ENCODE data around the gene PDIA5. TPM values are rescaled to one million over a fixed set of nuclear protein-coding genes. Genes with fewer than 3 reads are reported as not detected.

PDIA5 gene
- polyA plus RNA-seq, 1 donor (not counting 4 experiments of a cell fraction or from before 2014, with no cell fraction given) = 29.8 TPM

DNA sequence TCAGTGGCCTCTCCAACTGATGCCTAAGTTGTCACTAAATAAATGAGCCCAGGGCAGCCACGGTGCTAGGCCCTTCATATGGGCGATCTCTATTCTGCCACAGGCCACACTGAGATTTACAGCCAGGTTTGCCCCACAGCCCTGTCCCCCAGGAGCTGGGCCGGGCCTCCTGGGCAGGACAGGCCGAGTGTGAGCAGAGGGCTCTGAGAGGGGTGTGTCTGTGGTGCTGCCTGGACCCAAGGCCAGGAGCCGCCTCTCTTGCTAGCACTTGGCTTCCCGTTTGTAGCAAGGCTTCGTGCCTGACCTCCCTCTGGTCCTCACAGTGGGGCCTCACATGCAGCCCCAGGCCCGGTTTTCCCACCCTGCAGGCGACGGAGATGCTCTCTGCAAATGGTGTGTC lies 67.8 kb downstream of the PDIA5 start:
- H3K27ac ChIP-seq (ENCODE audit: control insufficient read depth, insufficient read depth, low read length) = no peak overlapping the region
- H3K27me3 ChIP-seq (ENCODE audit: control insufficient read depth, extremely low read depth, insufficient read depth, low read length) = no peaks in the 10 kb centered on the region
- no peak for DNase-seq (ENCODE audit: low read depth, low spot score)
- no peaks in the 10 kb centered on the region for H3K9me1 ChIP-seq (ENCODE audit: control insufficient read depth, extremely low read depth, insufficient read depth, low read length)
- H3K36me3 ChIP-seq (ENCODE audit: control insufficient read depth in 2 of 2, extremely low read depth in 1 of 2, insufficient read depth in 2 of 2, low read length in 2 of 2) = peaks cover 23 to 33% of the 10 kb centered on the region in 2 experiments
- H3K9ac ChIP-seq (ENCODE audit: control insufficient read depth, extremely low read depth, insufficient read depth, low read length) = no peak overlapping the region
- no peaks in the 10 kb centered on the region for H3K9me3 ChIP-seq (ENCODE audit: control insufficient read depth, low read depth, low read length)
- H3K4me1 ChIP-seq (ENCODE audit: control insufficient read depth, extremely low read depth, insufficient read depth, low read length) = no peaks in the 10 kb centered on the region
- no peak overlapping the region for H3K4me2 ChIP-seq (ENCODE audit: control insufficient read depth, extremely low read depth, insufficient read depth, low read depth, low read length)
- no peak for FAIRE-seq
- H3K4me3 ChIP-seq (ENCODE audit: control insufficient read depth in 2 of 3, extremely low read depth in 1 of 3, insufficient read depth in 2 of 3, low read depth in 1 of 3, low read length in 3 of 3) = no peak overlapping the region
- H2AFZ ChIP-seq (ENCODE audit: control insufficient read depth, low read length) = no peak overlapping the region
- dilution Hi-C loops (cut with MboI; ENCODE audit: extremely low pct_ligation_motif_present, low sequenced_read_pairs) = no loop called here
- TF ChIP-seq EZH2 (IDR thresholded peaks at IDR 0.05; ENCODE audit: low read length) = no peak
- TF ChIP-seq, protein P1, sequence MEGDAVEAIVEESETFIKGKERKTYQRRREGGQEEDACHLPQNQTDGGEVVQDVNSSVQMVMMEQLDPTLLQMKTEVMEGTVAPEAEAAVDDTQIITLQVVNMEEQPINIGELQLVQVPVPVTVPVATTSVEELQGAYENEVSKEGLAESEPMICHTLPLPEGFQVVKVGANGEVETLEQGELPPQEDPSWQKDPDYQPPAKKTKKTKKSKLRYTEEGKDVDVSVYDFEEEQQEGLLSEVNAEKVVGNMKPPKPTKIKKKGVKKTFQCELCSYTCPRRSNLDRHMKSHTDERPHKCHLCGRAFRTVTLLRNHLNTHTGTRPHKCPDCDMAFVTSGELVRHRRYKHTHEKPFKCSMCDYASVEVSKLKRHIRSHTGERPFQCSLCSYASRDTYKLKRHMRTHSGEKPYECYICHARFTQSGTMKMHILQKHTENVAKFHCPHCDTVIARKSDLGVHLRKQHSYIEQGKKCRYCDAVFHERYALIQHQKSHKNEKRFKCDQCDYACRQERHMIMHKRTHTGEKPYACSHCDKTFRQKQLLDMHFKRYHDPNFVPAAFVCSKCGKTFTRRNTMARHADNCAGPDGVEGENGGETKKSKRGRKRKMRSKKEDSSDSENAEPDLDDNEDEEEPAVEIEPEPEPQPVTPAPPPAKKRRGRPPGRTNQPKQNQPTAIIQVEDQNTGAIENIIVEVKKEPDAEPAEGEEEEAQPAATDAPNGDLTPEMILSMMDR (optimal IDR thresholded peaks at IDR 0.05 in 1 of 3, IDR thresholded peaks at IDR 0.05 in 1 of 3, conservative IDR thresholded peaks at IDR 0.05 in 1 of 3; ENCODE audit: extremely low read depth in 1 of 3, insufficient read depth in 2 of 3, low read length in 3 of 3) = no peak
- no peaks in the 10 kb centered on the region for H4K20me1 ChIP-seq (ENCODE audit: control insufficient read depth, extremely low read depth, insufficient read depth, low read length)
- H3K79me2 ChIP-seq (ENCODE audit: control insufficient read depth, insufficient read depth, low read length) = no peaks in the 10 kb centered on the region

DNA sequence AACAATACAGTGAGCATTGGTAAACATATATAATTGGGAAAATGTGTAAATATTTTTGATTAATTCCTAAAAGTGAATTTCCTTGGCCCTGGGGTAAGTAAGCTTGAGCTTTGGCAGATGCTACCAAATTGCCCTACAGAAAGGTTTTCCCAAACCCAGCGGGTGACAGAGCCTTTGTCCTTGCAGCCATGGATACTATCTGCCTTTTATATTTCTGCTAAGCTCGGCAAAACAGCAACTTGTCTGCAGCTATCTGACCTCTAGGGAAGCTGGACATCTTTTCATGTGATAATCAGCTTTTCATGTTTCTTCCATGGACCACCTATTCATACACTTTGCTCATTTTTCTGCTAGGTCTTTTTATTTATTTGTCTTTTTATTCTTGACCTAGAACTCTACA lies 70.2 kb downstream of the PDIA5 start:
- Histone ChIP-seq H3K79me2 (ENCODE audit: control insufficient read depth, insufficient read depth, low read length) (no peaks in the 10 kb centered on the region), H3K9ac (ENCODE audit: control insufficient read depth, extremely low read depth, insufficient read depth, low read length) (no peak overlapping the region), H3K4me1 (ENCODE audit: control insufficient read depth, extremely low read depth, insufficient read depth, low read length) (no peaks in the 10 kb centered on the region), H3K4me2 (ENCODE audit: control insufficient read depth, extremely low read depth, insufficient read depth, low read depth, low read length) (no peak overlapping the region), H3K4me3 (ENCODE audit: control insufficient read depth in 2 of 3, extremely low read depth in 1 of 3, insufficient read depth in 2 of 3, low read depth in 1 of 3, low read length in 3 of 3) (no peak overlapping the region), H3K36me3 (ENCODE audit: control insufficient read depth in 2 of 2, extremely low read depth in 1 of 2, insufficient read depth in 2 of 2, low read length in 2 of 2) (peaks cover 28 to 37% of the 10 kb centered on the region in 2 experiments), H3K27ac (ENCODE audit: control insufficient read depth, insufficient read depth, low read length) (no peak overlapping the region), H3K27me3 (ENCODE audit: control insufficient read depth, extremely low read depth, insufficient read depth, low read length) (no peaks in the 10 kb centered on the region), H3K9me1 (ENCODE audit: control insufficient read depth, extremely low read depth, insufficient read depth, low read length) (no peaks in the 10 kb centered on the region), H4K20me1 (ENCODE audit: control insufficient read depth, extremely low read depth, insufficient read depth, low read length) (no peaks in the 10 kb centered on the region), H2AFZ (ENCODE audit: control insufficient read depth, low read length) (no peak overlapping the region), H3K9me3 (ENCODE audit: control insufficient read depth, low read depth, low read length) (no peaks in the 10 kb centered on the region)
- dilution Hi-C loops (cut with MboI; ENCODE audit: extremely low pct_ligation_motif_present, low sequenced_read_pairs) = no loop called here
- no peak for FAIRE-seq
- DNase-seq (ENCODE audit: low read depth, low spot score) = no peak
- no peak for TF ChIP-seq EZH2 (IDR thresholded peaks at IDR 0.05; ENCODE audit: low read length)
- TF ChIP-seq, protein P1 (optimal IDR thresholded peaks at IDR 0.05 in 1 of 3, IDR thresholded peaks at IDR 0.05 in 1 of 3, conservative IDR thresholded peaks at IDR 0.05 in 1 of 3; ENCODE audit: extremely low read depth in 1 of 3, insufficient read depth in 2 of 3, low read length in 3 of 3) = no peak

Data from keratinocyte (primary cell).